GM18505 (cell line): ENCODE results near the gene CACNB1.

Experiments
- ATAC-seq: cut with Tn5 transposase; IDR thresholded peaks from one replicate; pipeline ENCODE4 v1.9.1; 2021; ENCODE audit not compliant: unreplicated experiment
- POLR2A ChIP-seq: IDR thresholded peaks from 4 replicates; pipeline ENCODE4 v1.6.1; 2011; ENCODE audit warnings: borderline replicate concordance; ENCODE audit not compliant: insufficient read depth, insufficient read length; ENCODE audit errors: extremely low read depth

The CACNB1 gene

GRCh38 chr17:39235555-39236449 is 38.3 kb upstream of the CACNB1 start:
- TF ChIP-seq POLR2A, result no peak
- no peak for ATAC-seq

- ATAC-seq, result no peak
- no peak for TF ChIP-seq POLR2A
Observed at GRCh38 chr17:39231591-39232551, 34.4 kb upstream of the CACNB1 start.

GRCh38 chr17:39231091-39231561 is 33.7 kb upstream of the CACNB1 start:
- no peak for ATAC-seq
- TF ChIP-seq POLR2A, result no peak

- TF ChIP-seq POLR2A, result no peak
Observed at GRCh38 chr17:39230361-39230760, 32.9 kb upstream of the CACNB1 start.

GRCh38 chr17:39229274-39229913 is 31.9 kb upstream of the CACNB1 start:
- TF ChIP-seq POLR2A, result no peak
- ATAC-seq, result no peak

More at GRCh38 chr17:39230361-39230760, 32.9 kb upstream of the CACNB1 start:
- no peak for ATAC-seq

GRCh38 chr17:39227364-39227919 is 30.0 kb upstream of the CACNB1 start:
- no peak for ATAC-seq
- TF ChIP-seq POLR2A, result no peak

GRCh38 chr17:39225959-39226683 is 28.7 kb upstream of the CACNB1 start:
- TF ChIP-seq POLR2A, result no peak
- ATAC-seq, result no peak

- no peak for TF ChIP-seq POLR2A
- no peak for ATAC-seq
Observed at GRCh38 chr17:39225308-39225958, 28.0 kb upstream of the CACNB1 start, which contains the start of gene STAC2. TSS of gene STAC2 (minus strand) at chr17:39225945. CDS start at chr17:39225502, 443 bp downstream.

GRCh38 chr17:39224778-39225307 is 27.4 kb upstream of the CACNB1 start:
- no peak for TF ChIP-seq POLR2A
- ATAC-seq, result no peak

- no peak for TF ChIP-seq POLR2A
- no peak for ATAC-seq
Observed at GRCh38 chr17:39223907-39224777, 26.7 kb upstream of the CACNB1 start.
